ENCODE data around the gene SLC9A9. TPM values are rescaled to one million over a fixed set of nuclear protein-coding genes. Genes with fewer than 3 reads are reported as not detected.
A peak's percentile ranks its signal among the peaks of the same experiment; 100 is the strongest.

The SLC9A9 gene
- total RNA-seq, 2 donors from 2014 or later: 29.6 to 60.1 TPM

GRCh38 chr3:143676021-143676420 lies 172.2 kb downstream of the SLC9A9 start:
- H3K27me3 ChIP-seq (replicated peaks; ENCODE audit: insufficient read depth): no peaks in the 10 kb centered on the region
- H3K4me1 ChIP-seq (ENCODE audit: control insufficient read depth in 1 of 2, low read depth in 2 of 2): no peaks in the 10 kb centered on the region
- no peak for TF ChIP-seq CTCF (IDR thresholded peaks at IDR 0.05)
- H3K36me3 ChIP-seq: no peaks in the 10 kb centered on the region
- no peaks in the 10 kb centered on the region for H3K9me3 ChIP-seq
- H3K27ac ChIP-seq: no peak overlapping the region
- ATAC-seq (ENCODE audit: insufficient number of reproducible peaks, low FRiP score, low read depth) (no peak), DNase-seq (ENCODE audit: low spot score) (no peak)
- H3K4me3 ChIP-seq: no peak overlapping the region

- Histone ChIP-seq H3K4me1 (ENCODE audit: control insufficient read depth in 1 of 2, low read depth in 2 of 2) (no peaks in the 10 kb centered on the region), H3K27ac (no peak overlapping the region)
- no peak for ATAC-seq (ENCODE audit: insufficient number of reproducible peaks, low FRiP score, low read depth)
Measured at GRCh38 chr3:143674100-143674968, 173.9 kb downstream of the SLC9A9 start.

GRCh38 chr3:143672396-143673165 lies 175.7 kb downstream of the SLC9A9 start:
- no peaks in the 10 kb centered on the region for H3K9me3 ChIP-seq
- no peak overlapping the region for H3K27ac ChIP-seq
- no peak for ATAC-seq (ENCODE audit: insufficient number of reproducible peaks, low FRiP score, low read depth)
- no peak for DNase-seq (ENCODE audit: low spot score)
- H3K27me3 ChIP-seq (replicated peaks; ENCODE audit: insufficient read depth): no peaks in the 10 kb centered on the region
- no peaks in the 10 kb centered on the region for H3K4me1 ChIP-seq (ENCODE audit: control insufficient read depth in 1 of 2, low read depth in 2 of 2)
- no peak overlapping the region for H3K4me3 ChIP-seq
- TF ChIP-seq CTCF (IDR thresholded peaks at IDR 0.05): no peak
- no peaks in the 10 kb centered on the region for H3K36me3 ChIP-seq

More at GRCh38 chr3:143674100-143674968, 173.9 kb downstream of the SLC9A9 start:
- H3K9me3 ChIP-seq: no peaks in the 10 kb centered on the region
- no peak overlapping the region for H3K4me3 ChIP-seq
- DNase-seq (ENCODE audit: low spot score): peak; percentile 22
- H3K27me3 ChIP-seq (replicated peaks; ENCODE audit: insufficient read depth): no peaks in the 10 kb centered on the region
- peak; percentile 84 for TF ChIP-seq CTCF (IDR thresholded peaks at IDR 0.05)
- no peaks in the 10 kb centered on the region for H3K36me3 ChIP-seq

DNA sequence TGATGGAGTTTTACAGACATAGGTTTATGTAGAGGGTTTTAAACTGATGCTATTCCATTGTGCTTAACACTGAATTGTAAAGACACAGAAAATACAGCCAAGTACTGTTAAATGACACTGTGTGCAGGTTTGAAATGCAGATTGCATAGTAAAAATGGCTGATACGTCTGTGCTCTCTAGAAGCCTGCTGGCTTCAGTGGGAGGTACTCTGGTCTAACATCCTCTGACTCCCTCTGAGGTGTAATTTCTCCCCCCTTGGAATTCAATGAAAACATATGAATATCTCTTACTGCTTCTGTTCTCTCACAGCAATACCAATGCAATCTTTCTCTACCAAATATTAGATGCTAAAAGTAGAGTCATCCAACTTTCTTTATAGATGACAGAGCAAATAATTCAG lies 176.6 kb downstream of the SLC9A9 start:
- H3K9me3 ChIP-seq: no peaks in the 10 kb centered on the region
- H3K4me1 ChIP-seq (ENCODE audit: control insufficient read depth in 1 of 2, low read depth in 2 of 2): no peaks in the 10 kb centered on the region
- no peak overlapping the region for H3K27ac ChIP-seq
- no peaks in the 10 kb centered on the region for H3K36me3 ChIP-seq
- no peak for TF ChIP-seq CTCF (IDR thresholded peaks at IDR 0.05)
- ATAC-seq (ENCODE audit: insufficient number of reproducible peaks, low FRiP score, low read depth) (no peak), DNase-seq (ENCODE audit: low spot score) (no peak)
- no peak overlapping the region for H3K4me3 ChIP-seq
- H3K27me3 ChIP-seq (replicated peaks; ENCODE audit: insufficient read depth): no peaks in the 10 kb centered on the region
